Caco-2 (cell line): Measurements from ENCODE around the gene RIPOR1. TPM values are rescaled to one million over a fixed set of nuclear protein-coding genes. Genes with fewer than 3 reads are reported as not detected.

ENCODE experiments used
- BruUV-seq: library from RNA; stranded (reverse); fragments of 400-500 nt; replicated peaks from 2 replicates; lab custom pipeline; 2021; lab: Mats Ljungman, UMichigan
- CTCF ChIA-PET: fragments of 300-600 bp; sonication (Branson Sonifier 250); formaldehyde crosslinking; loops from one replicate; lab custom pipeline; 2022; ENCODE audit warnings: antibody characterized with exemption; lab: Charles Lee
- POLR2A ChIA-PET: fragments of 300-600 bp; sonication (Branson Sonifier 250); formaldehyde crosslinking; loops from one replicate; lab custom pipeline; 2022; ENCODE audit warnings: antibody characterized with exemption; lab: Charles Lee
- DNase-seq, 2 experiments: peaks; one replicate each; pipeline versions ENCODE4 v3.0.0 to v3.0.0-alpha.2; 2020 to 2022
- H3K27me3 ChIP-seq: replicated peaks from 2 replicates; pipeline ENCODE4 v1.6.0; 2011; ENCODE audit warnings: low read length; ENCODE audit not compliant: control insufficient read depth, insufficient read depth
- H3K36me3 ChIP-seq: 2 replicates; pipeline ENCODE4 v1.5.1; 2011; ENCODE audit warnings: low read length; ENCODE audit not compliant: control insufficient read depth, insufficient read depth
- H3K4me1 ChIP-seq: fragments of 250-450 bp; sonication (Bioruptor Pico); 2 replicates; pipeline ENCODE4 v1.5.1; 2020; ENCODE audit warnings: mild to moderate bottlenecking
- H3K4me3 ChIP-seq: 2 replicates; pipeline ENCODE4 v1.5.1; 2011; ENCODE audit warnings: low read depth, mild to moderate bottlenecking, control low read depth, low read length
- H3K9me3 ChIP-seq: fragments of 250-450 bp; sonication (Bioruptor Pico); 2 replicates; pipeline ENCODE4 v1.5.1; 2020; ENCODE audit warnings: mild to moderate bottlenecking, moderate library complexity
- H3K27ac Mint-ChIP-seq: one replicate; pipeline ENCODE4 v1.8.0; 2022; ENCODE audit warnings: mixed read lengths; ENCODE audit not compliant: unreplicated experiment
- H3K27me3 Mint-ChIP-seq: one replicate; pipeline ENCODE4 v1.8.0; 2022; ENCODE audit warnings: mixed read lengths; ENCODE audit not compliant: insufficient read depth, unreplicated experiment
- H3K36me3 Mint-ChIP-seq: one replicate; pipeline ENCODE4 v1.8.0; 2022; ENCODE audit warnings: mild to moderate bottlenecking, mixed read lengths; ENCODE audit not compliant: insufficient read depth, unreplicated experiment
- H3K4me1 Mint-ChIP-seq: one replicate; pipeline ENCODE4 v1.8.0; 2022; ENCODE audit warnings: low read depth, mixed read lengths; ENCODE audit not compliant: unreplicated experiment
- H3K4me3 Mint-ChIP-seq: one replicate; pipeline ENCODE4 v1.8.0; 2022; ENCODE audit warnings: mild to moderate bottlenecking, moderate library complexity, mixed read lengths; ENCODE audit not compliant: unreplicated experiment
- H3K9me3 Mint-ChIP-seq: one replicate; pipeline ENCODE4 v1.8.0; 2022; ENCODE audit warnings: mixed read lengths; ENCODE audit not compliant: unreplicated experiment
- intact Hi-C: fragments of 100-400 bp; cut with micrococcal nuclease; formaldehyde crosslinking; loops from one replicate; pipeline ENCODE4 v1.10.0; 2022; ENCODE audit not compliant: unreplicated experiment
- total RNA-seq: library from RNA; stranded (reverse); gene quantifications from 2 replicates; pipeline ENCODE4 v1.2.3, GENCODE V29; 2022
- TF ChIP-seq, protein P1 (sequence below), 2 experiments: fragments of 200-600 bp in 1 of 2; IDR thresholded peaks; 1 replicate in 1 of 2; 2 replicates in 1 of 2; pipeline versions ENCODE4 v1.5.1 to v1.8.0; 2011 to 2022; ENCODE audit warnings: antibody characterized with exemption in 1 of 2, control low read depth in 1 of 2, inconsistent platforms in 1 of 2, low read depth in 1 of 2, low read length in 1 of 2, mild to moderate bottlenecking in 1 of 2, moderate library complexity in 1 of 2; ENCODE audit not compliant: insufficient read depth in 1 of 2, severe bottlenecking in 1 of 2, unreplicated experiment in 1 of 2

Gene RIPOR1
- total RNA-seq, 1 experiment from 2014 or later, result 87.9 TPM

DNA sequence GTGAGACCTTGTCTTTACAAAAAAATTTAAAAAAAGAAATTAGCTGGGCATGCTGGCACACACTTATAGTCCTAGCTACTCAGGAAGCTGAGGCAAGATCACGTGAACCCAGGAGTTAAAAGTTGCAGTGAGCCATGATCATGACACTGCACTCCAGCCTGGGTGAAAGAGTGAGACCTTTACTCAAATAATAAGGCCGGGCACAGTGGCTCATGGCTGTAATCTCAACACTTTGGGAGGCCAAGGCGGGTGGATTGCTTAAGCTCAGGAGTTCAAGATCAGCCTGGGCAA lies 11.5 kb upstream of the RIPOR1 start:
- POLR2A ChIA-PET, result no interaction called here
- no TSS peak for BruUV-seq

DNA sequence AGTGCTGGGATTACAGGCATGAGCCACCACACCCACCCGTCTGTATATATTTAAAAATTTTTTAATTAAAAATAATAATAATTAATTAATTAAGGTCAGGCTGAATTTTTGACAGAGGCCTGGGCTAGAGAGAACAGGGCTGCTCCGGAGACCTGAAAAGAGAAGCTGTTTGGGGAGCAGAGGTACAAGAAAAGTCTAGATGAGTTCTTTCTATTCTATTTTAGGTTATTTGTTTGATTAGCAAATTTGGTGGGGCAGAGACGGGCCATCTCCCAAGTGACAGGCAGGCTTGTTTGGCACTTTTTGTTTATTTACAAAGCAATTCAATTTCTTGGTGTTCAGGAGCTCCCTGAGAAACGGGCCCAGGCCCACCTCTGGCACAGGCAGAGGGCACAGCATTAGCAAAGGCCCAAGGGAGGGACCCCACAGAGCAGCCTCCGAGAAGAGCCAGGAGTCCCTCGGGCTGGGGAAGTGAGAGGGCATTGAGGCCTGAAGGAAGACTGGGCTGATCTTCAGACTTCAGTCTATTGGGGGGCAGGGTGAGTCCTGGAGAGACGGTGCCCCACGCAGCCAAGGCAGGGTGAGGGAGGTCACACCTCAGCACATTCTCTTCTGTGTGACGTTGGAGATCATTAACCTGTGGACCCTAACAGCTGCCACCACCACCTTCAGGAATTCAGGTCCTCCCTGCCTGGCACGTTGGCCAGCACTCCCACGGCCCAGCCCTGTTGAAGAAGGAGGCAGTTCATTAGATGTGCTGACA lies 10.8 kb upstream of the RIPOR1 start:
- peak in 1 of 2 experiments; percentile 60 for DNase-seq
- no peaks in the 10 kb centered on the region for H3K27me3 ChIP-seq
- H3K9me3 ChIP-seq, result no peaks in the 10 kb centered on the region
- intact Hi-C loops, result no loop called here
- POLR2A ChIA-PET, result no interaction called here
- CTCF ChIA-PET, result interaction anchor here (0.7 kb wide), 2 partner anchors 11 to 155 kb away, joined by 3 to 7 read pairs; partner anchors contain the start of gene RIPOR1
- H3K36me3 ChIP-seq, result no peaks in the 10 kb centered on the region
- Mint-ChIP-seq H3K27me3 (no peaks in the 10 kb centered on the region), H3K9me3 (no peaks in the 10 kb centered on the region), H3K4me3 (no peak overlapping the region), H3K36me3 (peaks cover 5% of the 10 kb centered on the region), H3K4me1 (peaks cover 15% of the 10 kb centered on the region), H3K27ac (no peak overlapping the region)
- H3K4me1 ChIP-seq, result 0 out of 2 replicates have a peak, but pooled peaks cover 4% of the 10 kb centered on the region
- H3K4me3 ChIP-seq, result no peak overlapping the region
- BruUV-seq, result no TSS peak
- TF ChIP-seq, protein P1, sequence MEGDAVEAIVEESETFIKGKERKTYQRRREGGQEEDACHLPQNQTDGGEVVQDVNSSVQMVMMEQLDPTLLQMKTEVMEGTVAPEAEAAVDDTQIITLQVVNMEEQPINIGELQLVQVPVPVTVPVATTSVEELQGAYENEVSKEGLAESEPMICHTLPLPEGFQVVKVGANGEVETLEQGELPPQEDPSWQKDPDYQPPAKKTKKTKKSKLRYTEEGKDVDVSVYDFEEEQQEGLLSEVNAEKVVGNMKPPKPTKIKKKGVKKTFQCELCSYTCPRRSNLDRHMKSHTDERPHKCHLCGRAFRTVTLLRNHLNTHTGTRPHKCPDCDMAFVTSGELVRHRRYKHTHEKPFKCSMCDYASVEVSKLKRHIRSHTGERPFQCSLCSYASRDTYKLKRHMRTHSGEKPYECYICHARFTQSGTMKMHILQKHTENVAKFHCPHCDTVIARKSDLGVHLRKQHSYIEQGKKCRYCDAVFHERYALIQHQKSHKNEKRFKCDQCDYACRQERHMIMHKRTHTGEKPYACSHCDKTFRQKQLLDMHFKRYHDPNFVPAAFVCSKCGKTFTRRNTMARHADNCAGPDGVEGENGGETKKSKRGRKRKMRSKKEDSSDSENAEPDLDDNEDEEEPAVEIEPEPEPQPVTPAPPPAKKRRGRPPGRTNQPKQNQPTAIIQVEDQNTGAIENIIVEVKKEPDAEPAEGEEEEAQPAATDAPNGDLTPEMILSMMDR (IDR thresholded peaks at IDR 0.05; ENCODE audit: insufficient read depth in 1 of 2, low read depth in 1 of 2, low read length in 1 of 2, severe bottlenecking in 1 of 2, unreplicated experiment in 1 of 2), result no peak

More for the DNA sequence above, 11.5 kb upstream of the RIPOR1 start:
- TF ChIP-seq, protein P1 (IDR thresholded peaks at IDR 0.05; ENCODE audit: insufficient read depth in 1 of 2, low read depth in 1 of 2, low read length in 1 of 2, severe bottlenecking in 1 of 2, unreplicated experiment in 1 of 2), result no peak
- CTCF ChIA-PET, result interaction anchor here (0.6 to 0.7 kb wide), 6 partner anchors 18 to 371 kb away, joined by 3 to 7 read pairs (median 3); no protein-coding TSS in a partner anchor
- no peak for DNase-seq
- Histone ChIP-seq H3K9me3 (no peaks in the 10 kb centered on the region), H3K27me3 (no peaks in the 10 kb centered on the region), H3K4me1 (0 out of 2 replicates have a peak, but pooled peaks cover 4% of the 10 kb centered on the region), H3K4me3 (no peak overlapping the region), H3K36me3 (no peaks in the 10 kb centered on the region)
- peaks cover 5% of the 10 kb centered on the region for H3K36me3 Mint-ChIP-seq
- intact Hi-C loops, result no loop called here
- H3K9me3 Mint-ChIP-seq, result no peaks in the 10 kb centered on the region
- no peaks in the 10 kb centered on the region for H3K27me3 Mint-ChIP-seq
- H3K27ac Mint-ChIP-seq, result no peak overlapping the region
- peaks cover 15% of the 10 kb centered on the region for H3K4me1 Mint-ChIP-seq
- no peak overlapping the region for H3K4me3 Mint-ChIP-seq

DNA sequence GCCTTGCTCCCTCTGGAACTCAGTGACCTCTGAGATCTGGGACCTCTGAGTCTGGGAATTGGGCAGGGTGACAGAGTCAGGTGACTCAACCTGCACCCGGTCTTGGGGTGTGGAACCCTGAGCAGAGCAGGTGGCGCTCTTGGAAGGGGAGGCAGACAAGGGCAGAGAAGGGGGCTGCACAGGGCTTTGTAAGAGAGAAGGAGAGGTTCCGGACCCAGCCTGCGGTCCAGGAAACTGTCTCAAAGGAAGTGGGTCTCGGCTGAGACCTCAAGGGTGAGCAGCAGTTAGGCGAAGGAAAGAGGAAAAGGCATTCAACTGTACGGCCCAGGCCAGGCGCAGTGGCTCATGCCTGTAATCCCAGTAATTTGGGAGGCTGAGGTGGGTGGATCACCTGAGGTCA lies 10.0 kb upstream of the RIPOR1 start:
- H3K36me3 Mint-ChIP-seq, result peaks cover 5% of the 10 kb centered on the region
- intact Hi-C loops, result no loop called here
- H3K9me3 Mint-ChIP-seq, result no peaks in the 10 kb centered on the region
- no peaks in the 10 kb centered on the region for H3K27me3 Mint-ChIP-seq
- no peak overlapping the region for H3K27ac Mint-ChIP-seq
- DNase-seq, result no peak
- 0 out of 2 replicates have a peak, but pooled peaks cover 4% of the 10 kb centered on the region for H3K4me1 ChIP-seq
- no peak overlapping the region for H3K4me3 ChIP-seq
- H3K27me3 ChIP-seq, result no peaks in the 10 kb centered on the region
- H3K36me3 ChIP-seq, result no peaks in the 10 kb centered on the region
- no TSS peak for BruUV-seq
- POLR2A ChIA-PET, result no interaction called here
- CTCF ChIA-PET, result interaction anchor here (0.7 kb wide), 1 partner anchor 149 kb away, joined by 3 read pairs; no protein-coding TSS in a partner anchor
- no peaks in the 10 kb centered on the region for H3K9me3 ChIP-seq
- no peak overlapping the region for H3K4me3 Mint-ChIP-seq
- TF ChIP-seq, protein P1 (IDR thresholded peaks at IDR 0.05; ENCODE audit: insufficient read depth in 1 of 2, low read depth in 1 of 2, low read length in 1 of 2, severe bottlenecking in 1 of 2, unreplicated experiment in 1 of 2), result no peak
- peaks cover 15% of the 10 kb centered on the region for H3K4me1 Mint-ChIP-seq
